ENCODE results near the gene CXCL1. TPM values are rescaled to one million over a fixed set of nuclear protein-coding genes. Genes with fewer than 3 reads are reported as not detected.

Gene CXCL1
- total RNA-seq, 1 experiment from 2014 or later, result not detected

DNA sequence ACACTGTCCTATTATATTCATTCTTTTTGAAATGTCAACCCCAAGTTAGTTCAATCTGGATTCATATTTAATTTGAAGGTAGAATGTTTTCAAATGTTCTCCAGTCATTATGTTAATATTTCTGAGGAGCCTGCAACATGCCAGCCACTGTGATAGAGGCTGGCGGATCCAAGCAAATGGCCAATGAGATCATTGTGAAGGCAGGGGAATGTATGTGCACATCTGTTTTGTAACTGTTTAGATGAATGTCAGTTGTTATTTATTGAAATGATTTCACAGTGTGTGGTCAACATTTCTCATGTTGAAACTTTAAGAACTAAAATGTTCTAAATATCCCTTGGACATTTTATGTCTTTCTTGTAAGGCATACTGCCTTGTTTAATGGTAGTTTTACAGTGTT is 1.6 kb downstream of the CXCL1 start:
- Mint-ChIP-seq H3K4me1 (ENCODE audit: low read depth, unreplicated experiment) (no peaks in the 10 kb centered on the region), H3K4me3 (ENCODE audit: unreplicated experiment) (no peak overlapping the region), H3K27ac (ENCODE audit: unreplicated experiment) (no peak overlapping the region), H3K36me3 (ENCODE audit: insufficient read depth, unreplicated experiment) (no peaks in the 10 kb centered on the region), H3K27me3 (ENCODE audit: insufficient read depth, unreplicated experiment) (peaks cover 11% of the 10 kb centered on the region), H3K9me3 (ENCODE audit: unreplicated experiment) (no peaks in the 10 kb centered on the region)
- ChIA-PET POLR2A (no interaction called here), CTCF (no interaction called here)
- no peak for DNase-seq
- no peaks in the 10 kb centered on the region for H3K36me3 ChIP-seq (ENCODE audit: control insufficient read depth, insufficient read depth, low read length)
- H3K27me3 ChIP-seq (replicated peaks; ENCODE audit: control insufficient read depth, insufficient read depth, low read length), result no peaks in the 10 kb centered on the region
- TF ChIP-seq, protein P1, sequence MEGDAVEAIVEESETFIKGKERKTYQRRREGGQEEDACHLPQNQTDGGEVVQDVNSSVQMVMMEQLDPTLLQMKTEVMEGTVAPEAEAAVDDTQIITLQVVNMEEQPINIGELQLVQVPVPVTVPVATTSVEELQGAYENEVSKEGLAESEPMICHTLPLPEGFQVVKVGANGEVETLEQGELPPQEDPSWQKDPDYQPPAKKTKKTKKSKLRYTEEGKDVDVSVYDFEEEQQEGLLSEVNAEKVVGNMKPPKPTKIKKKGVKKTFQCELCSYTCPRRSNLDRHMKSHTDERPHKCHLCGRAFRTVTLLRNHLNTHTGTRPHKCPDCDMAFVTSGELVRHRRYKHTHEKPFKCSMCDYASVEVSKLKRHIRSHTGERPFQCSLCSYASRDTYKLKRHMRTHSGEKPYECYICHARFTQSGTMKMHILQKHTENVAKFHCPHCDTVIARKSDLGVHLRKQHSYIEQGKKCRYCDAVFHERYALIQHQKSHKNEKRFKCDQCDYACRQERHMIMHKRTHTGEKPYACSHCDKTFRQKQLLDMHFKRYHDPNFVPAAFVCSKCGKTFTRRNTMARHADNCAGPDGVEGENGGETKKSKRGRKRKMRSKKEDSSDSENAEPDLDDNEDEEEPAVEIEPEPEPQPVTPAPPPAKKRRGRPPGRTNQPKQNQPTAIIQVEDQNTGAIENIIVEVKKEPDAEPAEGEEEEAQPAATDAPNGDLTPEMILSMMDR (IDR thresholded peaks at IDR 0.05; ENCODE audit: insufficient read depth in 1 of 2, low read depth in 1 of 2, low read length in 1 of 2, severe bottlenecking in 1 of 2, unreplicated experiment in 1 of 2), result no peak
- no peaks in the 10 kb centered on the region for H3K9me3 ChIP-seq
- H3K4me3 ChIP-seq (ENCODE audit: low read depth, low read length), result no peak overlapping the region
- no peaks in the 10 kb centered on the region; the same call in 1 of the 2 replicates for H3K4me1 ChIP-seq
- BruUV-seq (replicated peaks), result TSS peak; percentile 35
- intact Hi-C loops (cut with micrococcal nuclease; ENCODE audit: unreplicated experiment), result no loop called here

DNA sequence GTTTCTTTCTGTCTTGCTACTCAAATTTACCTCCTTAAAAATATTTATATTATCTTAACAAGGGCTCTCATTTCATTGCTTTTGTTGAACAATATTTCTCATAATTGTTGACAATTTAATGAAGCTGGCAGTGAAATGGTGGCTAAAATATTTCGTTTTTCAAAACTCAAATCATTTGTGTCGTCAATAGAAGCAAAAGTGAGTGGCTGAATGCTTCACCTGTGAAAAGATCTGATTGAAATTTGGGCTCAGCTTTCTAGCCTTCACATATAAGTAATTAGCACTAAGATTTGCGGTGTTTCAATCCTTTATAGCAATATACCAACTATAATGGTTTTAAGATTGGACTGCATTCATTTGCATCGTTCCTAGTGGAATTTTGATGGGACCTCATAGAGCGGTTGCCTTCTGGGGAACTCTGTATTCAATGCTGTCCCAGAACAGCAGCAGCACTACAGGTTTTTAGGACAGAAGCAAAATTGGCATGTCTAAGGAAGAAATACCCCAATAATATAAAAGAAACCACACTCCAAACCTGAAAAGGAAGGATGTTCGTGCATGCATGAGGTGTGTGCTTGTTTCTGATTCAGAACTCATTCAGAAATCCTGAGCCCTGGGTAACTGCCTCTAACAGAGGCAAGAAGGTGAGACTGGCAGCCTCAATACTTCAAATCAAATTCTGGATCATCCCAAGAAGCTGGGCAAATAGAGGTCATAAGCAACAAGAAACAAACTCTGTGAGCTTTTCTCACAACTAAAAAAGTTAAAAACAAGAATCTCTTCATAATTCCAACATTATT is 2.5 kb downstream of the CXCL1 start:
- BruUV-seq (replicated peaks), result no TSS peak
- intact Hi-C loops (cut with micrococcal nuclease; ENCODE audit: unreplicated experiment), result no loop called here
- Mint-ChIP-seq H3K36me3 (ENCODE audit: insufficient read depth, unreplicated experiment) (no peaks in the 10 kb centered on the region), H3K27ac (ENCODE audit: unreplicated experiment) (no peak overlapping the region), H3K27me3 (ENCODE audit: insufficient read depth, unreplicated experiment) (peaks cover 11% of the 10 kb centered on the region), H3K4me1 (ENCODE audit: low read depth, unreplicated experiment) (no peaks in the 10 kb centered on the region), H3K9me3 (ENCODE audit: unreplicated experiment) (no peaks in the 10 kb centered on the region), H3K4me3 (ENCODE audit: unreplicated experiment) (no peak overlapping the region)
- Histone ChIP-seq H3K27me3 (replicated peaks; ENCODE audit: control insufficient read depth, insufficient read depth, low read length) (no peaks in the 10 kb centered on the region), H3K4me1 (no peaks in the 10 kb centered on the region; the same call in 1 of the 2 replicates), H3K9me3 (no peaks in the 10 kb centered on the region), H3K36me3 (ENCODE audit: control insufficient read depth, insufficient read depth, low read length) (no peaks in the 10 kb centered on the region), H3K4me3 (ENCODE audit: low read depth, low read length) (no peak overlapping the region)
- TF ChIP-seq, protein P1 (IDR thresholded peaks at IDR 0.05; ENCODE audit: insufficient read depth in 1 of 2, low read depth in 1 of 2, low read length in 1 of 2, severe bottlenecking in 1 of 2, unreplicated experiment in 1 of 2), result no peak
- DNase-seq, result no peak
- CTCF ChIA-PET, result interaction anchor here (0.5 kb wide), 1 partner anchor 271 kb away, joined by 3 read pairs; no protein-coding TSS in a partner anchor
- POLR2A ChIA-PET, result no interaction called here

DNA sequence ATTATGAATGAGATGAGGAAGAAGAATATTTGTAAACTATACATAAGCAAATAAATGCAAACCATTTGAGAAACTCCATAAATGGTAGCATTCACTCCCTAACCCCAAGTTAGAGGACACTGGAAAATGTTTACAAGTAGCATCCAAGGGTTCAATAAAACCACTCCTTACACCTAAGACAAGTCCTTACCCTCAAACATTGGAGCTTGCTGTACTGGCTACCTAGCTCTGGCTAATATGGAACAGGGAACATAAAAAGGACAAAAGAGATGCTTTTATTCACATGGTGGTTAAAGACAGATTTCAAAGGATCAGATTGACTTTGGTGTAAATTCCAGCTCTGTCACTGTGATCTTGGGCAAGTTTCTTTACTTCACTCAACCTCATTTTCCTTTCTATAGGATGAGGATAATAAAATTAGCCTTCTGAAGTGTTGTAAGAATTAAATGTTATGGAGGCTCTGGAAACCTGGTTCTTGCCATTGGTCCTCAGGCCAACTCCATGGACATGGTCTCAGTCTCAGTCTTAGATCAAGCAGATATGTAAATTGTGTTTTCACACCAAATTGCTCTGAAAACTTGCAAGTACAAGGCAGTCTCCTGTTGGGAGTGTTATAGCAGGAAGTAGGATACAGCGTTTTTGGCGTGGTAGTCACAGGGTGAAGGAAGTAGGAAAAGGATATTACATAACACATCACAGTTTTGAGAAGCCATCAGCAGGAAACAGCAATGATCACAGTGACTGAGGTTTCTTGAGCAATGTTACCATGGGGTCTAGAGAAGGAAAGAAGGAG is 3.3 kb downstream of the CXCL1 start:
- no TSS peak for BruUV-seq (replicated peaks)
- H3K4me1 Mint-ChIP-seq (ENCODE audit: low read depth, unreplicated experiment), result no peaks in the 10 kb centered on the region
- TF ChIP-seq, protein P1 (IDR thresholded peaks at IDR 0.05; ENCODE audit: insufficient read depth in 1 of 2, low read depth in 1 of 2, low read length in 1 of 2, severe bottlenecking in 1 of 2, unreplicated experiment in 1 of 2), result no peak
- intact Hi-C loops (cut with micrococcal nuclease; ENCODE audit: unreplicated experiment), result no loop called here
- Histone ChIP-seq H3K36me3 (ENCODE audit: control insufficient read depth, insufficient read depth, low read length) (no peaks in the 10 kb centered on the region), H3K4me1 (no peaks in the 10 kb centered on the region; the same call in 1 of the 2 replicates), H3K27me3 (replicated peaks; ENCODE audit: control insufficient read depth, insufficient read depth, low read length) (no peaks in the 10 kb centered on the region), H3K4me3 (ENCODE audit: low read depth, low read length) (no peak overlapping the region), H3K9me3 (no peaks in the 10 kb centered on the region)
- ChIA-PET POLR2A (no interaction called here), CTCF (no interaction called here)
- H3K27ac Mint-ChIP-seq (ENCODE audit: unreplicated experiment), result no peak overlapping the region
- DNase-seq, result no peak
- no peak overlapping the region for H3K4me3 Mint-ChIP-seq (ENCODE audit: unreplicated experiment)
- peaks cover 13% of the 10 kb centered on the region for H3K27me3 Mint-ChIP-seq (ENCODE audit: insufficient read depth, unreplicated experiment)
- no peaks in the 10 kb centered on the region for H3K36me3 Mint-ChIP-seq (ENCODE audit: insufficient read depth, unreplicated experiment)
- no peaks in the 10 kb centered on the region for H3K9me3 Mint-ChIP-seq (ENCODE audit: unreplicated experiment)

Data from Caco-2 (cell line).